ENCODE measurements around the gene LALBA. TPM values are rescaled to one million over a fixed set of nuclear protein-coding genes. Genes with fewer than 3 reads are reported as not detected.

The LALBA gene
- total RNA-seq = not detected in 2 replicates

GRCh38 chr12:48569946-48570345, at the start of gene LALBA:
Gene LALBA, minus strand, starts transcription at chr12:48570046. Its CDS starts 26 bp downstream, at chr12:48570020.

GRCh38 chr12:48525332-48525731, 44.5 kb downstream of the LALBA start, which contains the start of gene OR8S1:
Gene OR8S1, plus strand, starts transcription at chr12:48525632. Its CDS starts 0 bp downstream, at chr12:48525632.

Other genes with a start within 250 kb of the LALBA start
- 1.1 TPM in 2 replicates for gene ZNF641, start 219.1 kb downstream of the LALBA start, total RNA-seq
- gene ANP32D, start 97.5 kb downstream of the LALBA start, total RNA-seq = not detected in 2 replicates
- not detected in 2 replicates for gene C12orf54, start 87.5 kb downstream of the LALBA start, total RNA-seq
- not detected in 2 replicates for gene OR8S1, start 44.4 kb downstream of the LALBA start, total RNA-seq
- 34.0 and 55.1 TPM in 2 replicates for gene KANSL2, start 112.2 kb upstream of the LALBA start, total RNA-seq
- gene CCNT1, start 146.7 kb upstream of the LALBA start, total RNA-seq = 11.3 and 30.2 TPM in 2 replicates
- 24.1 and 66.6 TPM in 2 replicates for gene ADCY6, start 219.0 kb upstream of the LALBA start, total RNA-seq
- 16.0 and 19.8 TPM in 2 replicates for gene CACNB3, start 248.4 kb upstream of the LALBA start, total RNA-seq